Activated effector memory CD4-positive, alpha-beta T cell treated with anti-CD3 and anti-CD28 coated beads, Interleukin-2, amount 50 U/mL, for 16 hours (primary cell): ENCODE results near the gene TNNC1.

Experiments used
- DNase-seq: peaks from one replicate; pipeline ENCODE4 v3.0.0-alpha.2; 2020

The TNNC1 gene

GRCh38 chr3:52483577-52484381 is 29.9 kb upstream of the TNNC1 start:
- DNase-seq, result no peak

GRCh38 chr3:52483081-52483480 is 29.2 kb upstream of the TNNC1 start:
- no peak for DNase-seq

- peak; percentile 71 for DNase-seq
Measured at GRCh38 chr3:52481819-52482521, 28.1 kb upstream of the TNNC1 start.

- DNase-seq, result no peak
Measured at GRCh38 chr3:52480768-52481715, 27.2 kb upstream of the TNNC1 start.

- DNase-seq, result no peak
Measured at GRCh38 chr3:52479877-52480575, 26.2 kb upstream of the TNNC1 start.

GRCh38 chr3:52479037-52479876 is 25.4 kb upstream of the TNNC1 start:
- no peak for DNase-seq

GRCh38 chr3:52477796-52478095 is 23.9 kb upstream of the TNNC1 start:
- no peak for DNase-seq

- no peak for DNase-seq
Measured at GRCh38 chr3:52477076-52477795, 23.4 kb upstream of the TNNC1 start.

- no peak for DNase-seq
Measured at GRCh38 chr3:52473026-52473425, 19.2 kb upstream of the TNNC1 start.

- no peak for DNase-seq
Measured at GRCh38 chr3:52472239-52473000, 18.6 kb upstream of the TNNC1 start.

GRCh38 chr3:52471371-52472238 is 17.8 kb upstream of the TNNC1 start:
- no peak for DNase-seq

- no peak for DNase-seq
Measured at GRCh38 chr3:52470920-52471319, 17.1 kb upstream of the TNNC1 start.

GRCh38 chr3:52469001-52469400 is 15.2 kb upstream of the TNNC1 start:
- DNase-seq, result no peak

GRCh38 chr3:52468336-52468735 is 14.5 kb upstream of the TNNC1 start:
- no peak for DNase-seq

GRCh38 chr3:52463416-52463815 is 9.6 kb upstream of the TNNC1 start:
- no peak for DNase-seq

- DNase-seq, result no peak
Measured at GRCh38 chr3:52461874-52462273, 8.0 kb upstream of the TNNC1 start.

GRCh38 chr3:52458770-52459545 is 5.1 kb upstream of the TNNC1 start:
- no peak for DNase-seq

- no peak for DNase-seq
Measured at GRCh38 chr3:52458031-52458760, 4.4 kb upstream of the TNNC1 start.
